Stimulated activated naive CD8-positive, alpha-beta T cell treated with anti-CD3 and anti-CD28 coated beads, Interleukin-15, amount 100 ng/mL, for 72 hours (primary cell): ENCODE measurements around the gene GSKIP.
"Not testable (repeated sequence)": the region's sequence is repeated elsewhere in the genome, so short reads cannot be mapped to it uniquely, and the experiment has no call there.

ENCODE experiments used
- ATAC-seq: fragments of 150-1000 bp; cut with Tn5 transposase; 2 replicates; pipeline ENCODE4 v1.10.0; 2021; ENCODE audit warnings: mild to moderate bottlenecking, moderate library complexity
- DNase-seq, 2 donors: peaks; one replicate each; pipeline ENCODE4 v3.0.0; 2021 to 2022
- H3K27ac Mint-ChIP-seq, 2 donors: one replicate each; pipeline ENCODE4 v1.8.0; 2022; ENCODE audit warnings: mild to moderate bottlenecking in 2 of 2, mixed read lengths in 2 of 2, moderate library complexity in 2 of 2
- H3K27me3 Mint-ChIP-seq: one replicate; pipeline ENCODE4 v1.8.0; 2022; ENCODE audit warnings: mixed read lengths
- H3K4me1 Mint-ChIP-seq: one replicate; pipeline ENCODE4 v1.8.0; 2022; ENCODE audit warnings: mild to moderate bottlenecking, mixed read lengths
- H3K4me3 Mint-ChIP-seq, 2 donors: one replicate each; pipeline ENCODE4 v1.8.0; 2022; ENCODE audit warnings: mild to moderate bottlenecking in 2 of 2, mixed read lengths in 2 of 2, moderate library complexity in 1 of 2
- H3K9me3 Mint-ChIP-seq, 2 donors: one replicate each; pipeline ENCODE4 v1.8.0; 2022; ENCODE audit warnings: mixed read lengths in 2 of 2

GSKIP gene, protein sequence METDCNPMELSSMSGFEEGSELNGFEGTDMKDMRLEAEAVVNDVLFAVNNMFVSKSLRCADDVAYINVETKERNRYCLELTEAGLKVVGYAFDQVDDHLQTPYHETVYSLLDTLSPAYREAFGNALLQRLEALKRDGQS

GRCh38 chr14:96362965-96363750 is at the start of gene GSKIP, which contains the start of gene ATG2B:
Gene GSKIP (plus strand): TSS chr14:96363526. CDS start chr14:96382248, 18,722 bp downstream.
Gene ATG2B (minus strand): TSS chr14:96363341. CDS start chr14:96362976, 365 bp downstream.
- Mint-ChIP-seq H3K9me3 (no peaks in the 10 kb centered on the region), H3K27ac (peak within 1 kb of the TSS; percentile 97 to 99), H3K4me3 (peak within 1 kb of the TSS; percentile 95 to 99), H3K27me3 (no peaks in the 10 kb centered on the region), H3K4me1 (peaks cover 58% of the 10 kb centered on the region)
- peak; percentile 87 for ATAC-seq
- DNase-seq = peak; percentile 97

DNA sequence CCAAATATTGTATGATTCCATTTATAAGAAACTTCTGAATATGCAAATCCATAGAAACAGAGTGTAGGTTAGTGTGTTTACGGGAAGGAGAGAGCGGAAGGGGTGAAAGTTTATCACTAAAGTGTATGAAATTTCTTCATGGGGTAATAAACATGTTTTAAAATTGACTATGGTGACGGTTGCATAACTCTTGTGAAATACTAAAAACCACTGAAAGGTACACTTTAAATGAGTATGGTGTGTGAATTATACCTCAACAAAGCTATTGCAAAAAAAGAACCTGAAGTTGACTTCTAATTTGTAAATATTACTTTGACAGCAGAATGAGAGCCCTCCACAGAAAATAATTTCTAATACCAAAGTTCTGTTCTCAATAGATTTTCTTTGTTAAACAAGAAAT is 47.2 kb upstream of the GSKIP start:
- Mint-ChIP-seq H3K9me3 (no peaks in the 10 kb centered on the region), H3K4me1 (no peaks in the 10 kb centered on the region), H3K27me3 (no peaks in the 10 kb centered on the region), H3K4me3 (no peak overlapping the region), H3K27ac (no peak overlapping the region)
- ATAC-seq (no peak), DNase-seq (no peak)

DNA sequence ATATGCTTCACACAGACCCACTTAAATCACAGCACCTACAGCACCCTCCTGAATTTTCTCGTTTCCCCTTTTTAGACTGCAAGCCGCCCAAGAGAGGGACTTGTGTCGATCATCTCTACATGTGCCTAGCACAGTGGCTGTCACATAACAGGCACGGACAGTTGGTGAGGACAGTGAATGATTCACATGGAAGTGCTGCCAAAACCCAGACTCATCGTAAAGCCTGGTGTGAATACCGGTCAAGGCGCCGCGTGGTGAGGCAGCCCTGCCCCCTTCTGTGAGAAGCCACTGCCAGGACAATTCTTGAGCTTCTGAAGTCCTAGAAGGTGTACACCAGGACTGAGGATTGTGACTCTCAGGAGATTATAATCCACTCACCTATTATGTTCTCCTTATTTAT is 44.5 kb upstream of the GSKIP start:
- no peaks in the 10 kb centered on the region for H3K4me1 Mint-ChIP-seq
- DNase-seq (no peak), ATAC-seq (no peak)
- no peaks in the 10 kb centered on the region for H3K27me3 Mint-ChIP-seq
- no peak overlapping the region for H3K27ac Mint-ChIP-seq
- H3K9me3 Mint-ChIP-seq = no peaks in the 10 kb centered on the region
- no peak overlapping the region for H3K4me3 Mint-ChIP-seq

- Mint-ChIP-seq H3K4me1 (no peaks in the 10 kb centered on the region), H3K4me3 (no peak overlapping the region), H3K27ac (no peak overlapping the region), H3K27me3 (no peaks in the 10 kb centered on the region), H3K9me3 (no peaks in the 10 kb centered on the region)
- DNase-seq (no peak), ATAC-seq (no peak)
Measured at GRCh38 chr14:96320605-96321004, 42.7 kb upstream of the GSKIP start.

- DNase-seq (no peak), ATAC-seq (no peak)
- Mint-ChIP-seq H3K4me3 (no peak overlapping the region), H3K9me3 (no peaks in the 10 kb centered on the region), H3K27me3 (no peaks in the 10 kb centered on the region), H3K4me1 (no peaks in the 10 kb centered on the region), H3K27ac (no peak overlapping the region)
Measured at GRCh38 chr14:96324219-96324618, 39.1 kb upstream of the GSKIP start.

DNA sequence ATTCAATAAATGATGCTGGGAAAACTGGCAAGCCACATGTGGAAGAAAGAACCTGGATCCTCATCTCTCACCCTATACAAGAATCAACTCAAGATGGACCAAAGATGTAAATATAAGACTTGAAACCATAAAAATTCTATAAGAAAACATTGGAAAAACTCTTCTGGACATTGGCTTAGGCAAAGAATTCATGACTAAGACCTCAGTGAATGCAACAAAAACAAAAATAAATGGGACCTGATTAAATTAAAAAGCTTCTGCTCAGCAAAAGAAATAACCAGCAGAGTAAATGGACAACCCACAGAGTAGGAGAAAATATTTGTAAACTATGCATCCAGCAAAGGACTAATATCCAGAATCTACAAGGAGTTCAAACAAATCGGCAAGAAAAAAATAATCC is 24.8 kb upstream of the GSKIP start:
- no peak for ATAC-seq
- H3K27me3 Mint-ChIP-seq = no peaks in the 10 kb centered on the region
- DNase-seq = no peak
- H3K4me3 Mint-ChIP-seq = no peak overlapping the region
- no peak overlapping the region for H3K27ac Mint-ChIP-seq
- no peaks in the 10 kb centered on the region for H3K9me3 Mint-ChIP-seq
- H3K4me1 Mint-ChIP-seq = no peaks in the 10 kb centered on the region

- H3K27ac Mint-ChIP-seq = no peak overlapping the region
- no peaks in the 10 kb centered on the region for H3K27me3 Mint-ChIP-seq
- H3K9me3 Mint-ChIP-seq = no peaks in the 10 kb centered on the region
- DNase-seq (no peak), ATAC-seq (no peak)
- H3K4me3 Mint-ChIP-seq = no peak overlapping the region
- H3K4me1 Mint-ChIP-seq = no peaks in the 10 kb centered on the region
Measured at GRCh38 chr14:96341323-96341722, 22.0 kb upstream of the GSKIP start.

- peaks cover 18% of the 10 kb centered on the region for H3K4me1 Mint-ChIP-seq
- ATAC-seq (no peak), DNase-seq (no peak)
- no peak overlapping the region for H3K4me3 Mint-ChIP-seq
- no peaks in the 10 kb centered on the region for H3K27me3 Mint-ChIP-seq
- H3K27ac Mint-ChIP-seq = no peak overlapping the region
- H3K9me3 Mint-ChIP-seq = no peaks in the 10 kb centered on the region
Measured at GRCh38 chr14:96345669-96346068, 17.7 kb upstream of the GSKIP start.

DNA sequence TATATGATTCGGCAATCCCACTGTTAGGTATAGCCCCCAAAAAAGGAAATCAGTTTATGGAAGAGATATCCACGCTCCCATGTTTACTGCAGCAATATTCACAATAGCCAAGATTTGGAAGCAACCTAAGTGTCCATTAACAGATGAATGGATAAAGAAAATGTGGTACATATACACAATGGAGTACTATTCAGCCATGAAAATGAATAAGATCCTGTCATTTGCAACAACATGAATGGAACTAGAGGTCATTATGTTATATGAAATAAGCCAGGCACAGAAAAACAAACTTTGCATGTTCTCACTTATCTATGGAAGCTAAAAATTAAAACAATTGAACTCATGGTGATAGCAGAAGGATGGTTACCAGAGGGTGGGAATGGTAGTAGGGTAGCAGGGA is 15.4 kb upstream of the GSKIP start:
- H3K4me1 Mint-ChIP-seq = peaks cover 18% of the 10 kb centered on the region
- not testable (repeated sequence) for H3K4me3 Mint-ChIP-seq, H3K9me3 Mint-ChIP-seq, H3K27me3 Mint-ChIP-seq, DNase-seq, ATAC-seq, H3K27ac Mint-ChIP-seq

- H3K27ac Mint-ChIP-seq = no peak overlapping the region
- DNase-seq = no peak
Measured at GRCh38 chr14:96349286-96350075, 13.8 kb upstream of the GSKIP start.

GRCh38 chr14:96351986-96352385 is 11.3 kb upstream of the GSKIP start:
- ATAC-seq (no peak), DNase-seq (no peak)
- Mint-ChIP-seq H3K4me3 (no peak overlapping the region), H3K27ac (no peak overlapping the region), H3K27me3 (no peaks in the 10 kb centered on the region), H3K4me1 (peaks cover 25% of the 10 kb centered on the region), H3K9me3 (no peaks in the 10 kb centered on the region)

More at GRCh38 chr14:96349286-96350075, 13.8 kb upstream of the GSKIP start:
- no peaks in the 10 kb centered on the region for H3K27me3 Mint-ChIP-seq
- ATAC-seq = peak; percentile 71
- H3K4me1 Mint-ChIP-seq = peaks cover 18% of the 10 kb centered on the region
- no peaks in the 10 kb centered on the region for H3K9me3 Mint-ChIP-seq
- no peak overlapping the region for H3K4me3 Mint-ChIP-seq

GRCh38 chr14:96352708-96353107 is 10.6 kb upstream of the GSKIP start:
- no peak overlapping the region for H3K4me3 Mint-ChIP-seq
- DNase-seq (no peak), ATAC-seq (no peak)
- H3K4me1 Mint-ChIP-seq = peaks cover 27% of the 10 kb centered on the region
- no peaks in the 10 kb centered on the region for H3K27me3 Mint-ChIP-seq
- no peak overlapping the region for H3K27ac Mint-ChIP-seq
- no peaks in the 10 kb centered on the region for H3K9me3 Mint-ChIP-seq

- Mint-ChIP-seq H3K27me3 (no peaks in the 10 kb centered on the region), H3K4me1 (peaks cover 31% of the 10 kb centered on the region), H3K27ac (no peak overlapping the region), H3K9me3 (no peaks in the 10 kb centered on the region), H3K4me3 (no peak overlapping the region)
- no peak for DNase-seq
- ATAC-seq = no peak
Measured at GRCh38 chr14:96354246-96354645, 9.1 kb upstream of the GSKIP start.

DNA sequence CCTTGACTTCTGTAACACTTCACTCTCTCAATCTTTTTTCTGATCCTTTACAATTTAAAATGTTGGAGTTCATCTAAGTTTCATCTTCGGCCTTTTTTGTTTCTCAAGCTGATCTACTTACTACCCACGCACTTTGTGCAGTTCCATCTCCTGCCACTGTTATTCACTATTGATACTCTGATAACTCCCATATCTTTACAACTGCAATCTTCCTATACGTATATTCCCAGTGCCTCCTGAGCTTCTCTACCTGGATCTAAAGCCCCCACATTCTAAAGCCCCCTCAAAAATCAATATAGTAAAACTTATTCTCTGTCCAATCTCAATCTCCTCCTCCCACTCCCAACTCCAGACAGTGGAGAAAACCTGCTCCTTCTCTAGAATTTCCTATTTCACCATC is 6.1 kb upstream of the GSKIP start:
- ATAC-seq (no peak), DNase-seq (no peak)
- Mint-ChIP-seq H3K9me3 (no peaks in the 10 kb centered on the region), H3K27me3 (no peaks in the 10 kb centered on the region), H3K4me3 (no peak overlapping the region), H3K27ac (peak overlapping the region in 1 of 2 donors; percentile 2), H3K4me1 (peaks cover 47% of the 10 kb centered on the region)

DNA sequence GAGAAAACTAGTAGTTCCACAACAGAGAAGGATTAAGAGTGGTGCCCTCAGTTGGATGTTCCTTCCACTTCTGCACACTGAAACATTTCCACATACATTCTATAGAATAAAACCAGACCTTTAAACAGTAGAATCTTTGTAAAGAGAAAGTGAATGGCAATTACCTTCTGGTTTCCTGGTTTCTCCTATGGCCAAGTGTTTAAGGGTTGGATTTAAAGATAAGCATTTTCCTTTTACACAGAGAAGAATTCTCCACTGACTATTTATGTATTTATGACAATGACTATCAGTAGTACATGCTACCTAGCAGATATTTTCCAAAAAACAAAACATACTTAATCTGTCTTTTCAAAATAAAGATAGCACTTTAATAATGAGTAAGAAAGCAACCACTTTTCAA is 3.4 kb upstream of the GSKIP start:
- DNase-seq = no peak
- ATAC-seq = no peak
- Mint-ChIP-seq H3K27ac (no peak overlapping the region), H3K4me1 (peaks cover 59% of the 10 kb centered on the region), H3K9me3 (no peaks in the 10 kb centered on the region), H3K27me3 (no peaks in the 10 kb centered on the region), H3K4me3 (peak overlapping the region in 1 of 2 donors; percentile 19)
